K562 (cell line): ENCODE results near the gene TMEM184B. TPM values are rescaled to one million over a fixed set of nuclear protein-coding genes. Genes with fewer than 3 reads are reported as not detected.

Source experiments
- ATAC-seq: fragments of 200-7000 bp; cut with Tn5 transposase; 3 replicates; pipeline ENCODE4 v1.9.1; 2020; ENCODE audit warnings: moderate library complexity
- BruUV-seq: library from RNA; stranded (reverse); fragments of 400-500 nt; replicated peaks from 2 replicates; lab custom pipeline; 2021; lab: Mats Ljungman, UMichigan
- CTCF ChIA-PET: fragments of 300-600 bp; formaldehyde crosslinking; extraction: SDS; loops from one replicate; lab custom pipeline; 2021; ENCODE audit warnings: low intra/inter-chr PET ratio; lab: Yijun Ruan, JAX
- POLR2A ChIA-PET: fragments of 300-600, 350-650 bp; sonication (Branson Sonifier 250); formaldehyde crosslinking; extraction: SDS; loops from one replicate; lab custom pipeline; 2021; ENCODE audit warnings: antibody characterized with exemption, inconsistent platforms; lab: Yijun Ruan, JAX
- DNase-seq, 4 experiments: peaks; one replicate each; pipeline versions ENCODE4 v3.0.0 to v3.0.0-alpha.2; 2011 to 2018; ENCODE audit warnings: low spot score in 3 of 4, mixed read lengths in 3 of 4; ENCODE audit errors: extremely low read depth in 1 of 4
- FAIRE-seq: peaks from 2 replicates; lab custom pipeline; 2011; peaks lifted over from hg19 to GRCh38; lab: Jason Lieb, UNC
- H2AFZ ChIP-seq: 2 replicates; pipeline ENCODE4 v1.6.0; 2011; ENCODE audit warnings: low read depth, low read length, control low read depth, inconsistent platforms
- H3K27ac ChIP-seq: fragments of 200-600 bp; 3 replicates; pipeline ENCODE4 v1.8.0; 2011; ENCODE audit warnings: low read depth, mild to moderate bottlenecking, control low read depth, inconsistent platforms, low read length, moderate library complexity, mixed read lengths; ENCODE audit errors: extremely low read depth
- H3K27me3 ChIP-seq, 2 experiments: fragments of 300-600 bp in 1 of 2; 2 replicates in 1 of 2; 3 replicates in 1 of 2; pipeline versions ENCODE4 v1.6.0 to v1.8.0; 2011; ENCODE audit warnings: inconsistent platforms in 2 of 2, low read length in 2 of 2, mild to moderate bottlenecking in 1 of 2, mixed read lengths in 1 of 2, moderate library complexity in 1 of 2; ENCODE audit not compliant: control insufficient read depth in 2 of 2, insufficient read depth in 2 of 2
- H3K36me3 ChIP-seq: fragments of 300-600 bp; 3 replicates; pipeline ENCODE4 v1.8.0; 2011; ENCODE audit warnings: mild to moderate bottlenecking, low read length, inconsistent platforms; ENCODE audit not compliant: control insufficient read depth, insufficient read depth
- H3K4me1 ChIP-seq, 2 experiments: fragments of 200-600 bp in 1 of 2; replicated peaks in 1 of 2; 2 replicates in 1 of 2; 3 replicates in 1 of 2; pipeline versions ENCODE4 v1.5.1 to v1.8.0; 2011; ENCODE audit warnings: inconsistent platforms in 2 of 2, low read length in 2 of 2, mild to moderate bottlenecking in 1 of 2, mixed read lengths in 1 of 2, moderate library complexity in 1 of 2; ENCODE audit not compliant: control insufficient read depth in 2 of 2, insufficient read depth in 2 of 2
- H3K4me2 ChIP-seq: 2 replicates; pipeline ENCODE4 v1.6.1; 2011; ENCODE audit warnings: low read length, control low read depth, inconsistent platforms, mixed read lengths; ENCODE audit not compliant: insufficient read depth
- H3K4me3 ChIP-seq: fragments of 200-600 bp; sonication (generic), shearing (Covaris generic); 2 replicates; pipeline ENCODE4 v1.5.1; 2016; ENCODE audit warnings: control low read depth, inconsistent platforms
- H3K79me2 ChIP-seq: fragments of 200-600 bp; 3 replicates; pipeline ENCODE4 v1.8.0; 2011; ENCODE audit warnings: low read length, inconsistent platforms; ENCODE audit not compliant: control insufficient read depth, insufficient read depth
- H3K9ac ChIP-seq, 2 experiments: 2 replicates each; pipeline versions ENCODE4 v1.6.0 to v1.6.1; 2011; ENCODE audit warnings: low read depth in 2 of 2, low read length in 2 of 2, control low read depth in 1 of 2, inconsistent platforms in 1 of 2, mild to moderate bottlenecking in 1 of 2, mixed read lengths in 1 of 2; ENCODE audit not compliant: insufficient read depth in 1 of 2
- H3K9me1 ChIP-seq: one replicate; pipeline ENCODE4 v1.6.0; 2011; ENCODE audit warnings: inconsistent platforms, mild to moderate bottlenecking, low read length, moderate library complexity; ENCODE audit not compliant: control insufficient read depth, insufficient read depth
- H3K9me3 ChIP-seq: replicated peaks from 2 replicates; pipeline ENCODE4 v1.5.1; 2011; ENCODE audit warnings: low read depth, low read length, inconsistent platforms; ENCODE audit not compliant: control insufficient read depth, insufficient read depth
- H4K20me1 ChIP-seq: replicated peaks from 2 replicates; pipeline ENCODE4 v1.6.1; 2011; ENCODE audit warnings: low read length, inconsistent platforms, mixed read lengths; ENCODE audit not compliant: control insufficient read depth, insufficient read depth
- ARID1B ChIP-seq: fragments of 450-650 bp; IDR thresholded peaks from 2 replicates; pipeline ENCODE4 v1.6.1; 2016; ENCODE audit warnings: antibody characterized with exemption, mild to moderate bottlenecking, inconsistent platforms
- PRMT5 ChIP-seq: sonication (generic); formaldehyde crosslinking; IDR thresholded peaks from 2 replicates; pipeline ENCODE4 v1.5.0; 2020; ENCODE audit warnings: missing genetic modification reagents
- RAD51 ChIP-seq: fragments of 450-650 bp; IDR thresholded peaks from 2 replicates; pipeline ENCODE4 v1.7.1; 2016; ENCODE audit warnings: low read depth, mild to moderate bottlenecking, borderline replicate concordance
- RBM25 ChIP-seq: fragments of 200-400 bp; formaldehyde crosslinking; IDR thresholded peaks from 2 replicates; pipeline ENCODE4 v1.6.1; 2018; ENCODE audit warnings: low read length, low read depth, moderate library complexity; ENCODE audit not compliant: severe bottlenecking
- SRSF9 ChIP-seq: fragments of 200-400 bp; formaldehyde crosslinking; IDR thresholded peaks from 2 replicates; pipeline ENCODE4 v1.6.1; 2017; ENCODE audit warnings: low read depth, low read length, borderline replicate concordance
- ZBED1 ChIP-seq: IDR thresholded peaks from 2 replicates; pipeline ENCODE4 v1.6.1; 2014
- ZNF583 ChIP-seq: fragments of 250-450 bp; sonication (Bioruptor Pico); IDR thresholded peaks from 2 replicates; pipeline ENCODE4 v1.4.0; 2020
- WGBS: fragments of 100-300 bp; shearing (Covaris generic); methylation state at CpG from one replicate; pipeline ENCODE4 v1.1.6; 2016; ENCODE audit warnings: low coverage, mixed read lengths; ENCODE audit not compliant: insufficient coverage; ENCODE audit errors: missing lambda C conversion rate; 5-methylcytosine and 5-hydroxymethylcytosine counted together
- in situ Hi-C: fragments of 300-500 bp; cut with MboI; formaldehyde crosslinking; loops from 4 replicates; pipeline ENCODE4 v1.15.0; 2018; ENCODE audit warnings: inconsistent platforms, mixed read lengths
- intact Hi-C: fragments of 100-400 bp; cut with micrococcal nuclease; formaldehyde crosslinking; loops from 2 replicates; pipeline ENCODE4 v1.14.2; 2022
- polyA plus RNA-seq, 8 experiments: library from polyadenylated mRNA; depleted of rRNA in 4 of 8; stranded (reverse) in 5 of 8; unstranded in 3 of 8; fragments of >200 nt; fragmentation: Nextera tagmentation in 2 of 8; fragmentation: Illumina TruSeq in 1 of 8; extraction: Ambion mirVana in 2 of 8; extraction: Trizol in 1 of 8; gene quantifications; 2 replicates each; pipeline versions ENCODE4 v1.2.1 to v1.2.3, GENCODE V29; 2011 to 2014; ENCODE audit warnings: inconsistent platforms in 1 of 8, missing spikeins in 1 of 8
- total RNA-seq, 7 experiments: library from RNA; depleted of rRNA in 6 of 7; stranded (reverse); fragments of >200 nt in 6 of 7; fragmentation: Illumina TruSeq in 2 of 7; extraction: Trizol in 2 of 7; gene quantifications; 2 replicates each; pipeline versions ENCODE4 v1.2.1 to v1.2.3, GENCODE V29; 2011 to 2021; ENCODE audit warnings: low replicate concordance in 1 of 7

TMEM184B gene
- total and polyA plus RNA-seq, 9 of the 15 experiments (the other 6 are each of a cell fraction or from before 2014, with no cell fraction given) = 0.31 to 25.1 (median 6.2) TPM

GRCh38 chr22:38286915-38287669 lies 14.3 kb upstream of the TMEM184B start:
- DNase-seq = no peak
- in situ Hi-C loops (no loop called here), intact Hi-C loops (no loop called here)
- Histone ChIP-seq H3K4me3 (no peak overlapping the region), H3K9me3 (no peaks in the 10 kb centered on the region), H3K79me2 (no peaks in the 10 kb centered on the region), H2AFZ (no peak overlapping the region), H3K27me3 (no peaks in the 10 kb centered on the region), H4K20me1 (no peaks in the 10 kb centered on the region), H3K36me3 (peaks cover 2% of the 10 kb centered on the region; the same call in 1 of the 3 replicates), H3K4me1 (peaks cover 13 to 30% of the 10 kb centered on the region in 2 experiments; a peak in 4 of 5 replicates), H3K4me2 (no peak overlapping the region), H3K9me1 (no peaks in the 10 kb centered on the region), H3K27ac (no peak overlapping the region), H3K9ac (peak overlapping the region in 1 of 2 experiments; percentile 52; a peak in 2 of 4 replicates)
- no peak for ATAC-seq
- 85% methylated on average over 4 of the region's 11 CpGs for WGBS
- POLR2A ChIA-PET = interaction anchor here (0.5 kb wide), 1 partner anchor 175 kb away, joined by 3 read pairs; no protein-coding TSS in a partner anchor
- no TSS peak for BruUV-seq
- CTCF ChIA-PET = no interaction called here
- FAIRE-seq = no peak
- no peak for TF ChIP-seq ZNF583 (CRISPR knock-in tag)
- no peak for TF ChIP-seq ZBED1
- TF ChIP-seq PRMT5 (CRISPR knock-in tag) = no peak
- peak; percentile 55 for TF ChIP-seq RBM25

- ChIA-PET CTCF (no interaction called here), POLR2A (interaction anchor here (0.6 to 2.0 kb wide), 8 partner anchors 10 to 1015 kb away, joined by 3 to 8 read pairs (median 4); partner anchors contain the start of gene MAFF)
- H3K9me3 ChIP-seq = no peaks in the 10 kb centered on the region
- DNase-seq = peak; percentile 38 to 68 (median 40)
- H3K79me2 ChIP-seq = no peaks in the 10 kb centered on the region
- intact Hi-C loops = no loop called here
- no peaks in the 10 kb centered on the region for H3K9me1 ChIP-seq
- H3K4me3 ChIP-seq = no peak overlapping the region
- H3K27me3 ChIP-seq = no peaks in the 10 kb centered on the region
- peaks cover 13 to 23% of the 10 kb centered on the region in 2 experiments; a peak in 4 of 5 replicates for H3K4me1 ChIP-seq
- H2AFZ ChIP-seq = peak overlapping the region; percentile 85
- in situ Hi-C loops = no loop called here
- no peaks in the 10 kb centered on the region for H4K20me1 ChIP-seq
- peak overlapping the region; percentile 56; the same call in 2 of the 3 replicates for H3K27ac ChIP-seq
- H3K36me3 ChIP-seq = no peaks in the 10 kb centered on the region
- BruUV-seq = no TSS peak
- 3% methylated on average over 8 of the region's 8 CpGs for WGBS
- peak overlapping the region; percentile 50 for H3K4me2 ChIP-seq
- peak overlapping the region; percentile 38 to 47; a peak in 3 of 4 replicates for H3K9ac ChIP-seq
- FAIRE-seq = peak; percentile 69
- ATAC-seq = peak; percentile 76
- TF ChIP-seq RAD51 = peak; percentile 6; the same call in 1 of the 2 replicates
- TF ChIP-seq ARID1B = peak; percentile 30
- TF ChIP-seq SRSF9 = no peak
Observed at GRCh38 chr22:38285018-38285417, 12.2 kb upstream of the TMEM184B start.
